HepG2 (cell line): Measurements from ENCODE around the gene PEX10. TPM values are rescaled to one million over a fixed set of nuclear protein-coding genes. Genes with fewer than 3 reads are reported as not detected.

Experiments used
- ARHGAP35 ChIP-seq: sonication (generic); formaldehyde crosslinking; IDR thresholded peaks from 2 replicates; pipeline ENCODE4 v1.9.0; 2022; ENCODE audit warnings: mild to moderate bottlenecking, inconsistent platforms, moderate library complexity, missing genetic modification reagents, borderline replicate concordance
- HHEX ChIP-seq: IDR thresholded peaks from 2 replicates; pipeline ENCODE4 v1.6.1; 2016; ENCODE audit warnings: control low read depth
- POLR2AphosphoS5 ChIP-seq: IDR thresholded peaks from 2 replicates; pipeline ENCODE4 v1.6.1; 2012; ENCODE audit warnings: low read depth, low read length
- SMC3 ChIP-seq: IDR thresholded peaks from 2 replicates; pipeline ENCODE4 v1.6.1; 2011; ENCODE audit warnings: low read length, improper control_type of control experiment
- ZNF30 ChIP-seq: sonication (generic); formaldehyde crosslinking; IDR thresholded peaks from 2 replicates; pipeline ENCODE4 v1.5.0; 2020; ENCODE audit warnings: mild to moderate bottlenecking, missing genetic modification reagents
- ZNF326 ChIP-seq: sonication (generic); formaldehyde crosslinking; IDR thresholded peaks from 2 replicates; pipeline ENCODE4 v1.4.0; 2020; ENCODE audit warnings: missing genetic modification reagents, borderline replicate concordance
- polyA plus RNA-seq, 8 experiments: library from polyadenylated mRNA; depleted of rRNA in 3 of 8; stranded (reverse) in 7 of 8; unstranded in 1 of 8; fragments of >200 nt; fragmentation: Illumina TruSeq in 4 of 8; extraction: Trizol in 4 of 8; gene quantifications; 2 replicates each; pipeline versions ENCODE4 v1.2.1 to v1.2.3, GENCODE V29; 2011 to 2016; ENCODE audit warnings: low read depth in 4 of 8, missing spikeins in 1 of 8, mixed read lengths in 1 of 8; ENCODE audit not compliant: insufficient read depth in 1 of 8
- total RNA-seq, 5 experiments: library from RNA; depleted of rRNA; stranded (reverse); fragments of >200 nt; fragmentation: Illumina TruSeq; extraction: Trizol; gene quantifications; 2 replicates each; pipeline ENCODE4 v1.2.3, GENCODE V29; 2016; ENCODE audit warnings: low read depth in 1 of 5
- TF ChIP-seq, protein P1 (sequence below): fragments of 450-650 bp; IDR thresholded peaks from 2 replicates; pipeline ENCODE4 v1.6.1; 2017; ENCODE audit warnings: mild to moderate bottlenecking
- TF ChIP-seq, protein P2 (sequence below): sonication (generic); formaldehyde crosslinking; IDR thresholded peaks from 2 replicates; pipeline ENCODE4 v1.8.0; 2022; ENCODE audit warnings: mild to moderate bottlenecking, missing genetic modification reagents, borderline replicate concordance
- TF ChIP-seq, protein P3 (sequence below): sonication (generic); formaldehyde crosslinking; IDR thresholded peaks from 2 replicates; pipeline ENCODE4 v1.9.0; 2021; ENCODE audit warnings: missing genetic modification reagents, mild to moderate bottlenecking, borderline replicate concordance
- TF ChIP-seq, protein P4 (sequence below): sonication (generic); formaldehyde crosslinking; IDR thresholded peaks from 2 replicates; pipeline ENCODE4 v1.5.1; 2020; ENCODE audit warnings: mild to moderate bottlenecking, missing genetic modification reagents
- TF ChIP-seq, protein P5 (sequence below): sonication (generic); formaldehyde crosslinking; IDR thresholded peaks from 2 replicates; pipeline ENCODE4 v1.9.0; 2021; ENCODE audit warnings: missing genetic modification reagents, borderline replicate concordance
- TF ChIP-seq, protein P6 (sequence below): sonication (generic); formaldehyde crosslinking; IDR thresholded peaks from 2 replicates; pipeline ENCODE4 v1.4.0; 2020; ENCODE audit warnings: missing genetic modification reagents, borderline replicate concordance
- TF ChIP-seq, protein P7 (sequence below): sonication (generic); formaldehyde crosslinking; IDR thresholded peaks from 2 replicates; pipeline ENCODE4 v1.5.0; 2020; ENCODE audit warnings: missing genetic modification reagents

PEX10 gene
- total and polyA plus RNA-seq, 2 of the 13 experiments (the other 11 are each of a cell fraction or from before 2014, with no cell fraction given), result 16.1 to 39.6 TPM

DNA sequence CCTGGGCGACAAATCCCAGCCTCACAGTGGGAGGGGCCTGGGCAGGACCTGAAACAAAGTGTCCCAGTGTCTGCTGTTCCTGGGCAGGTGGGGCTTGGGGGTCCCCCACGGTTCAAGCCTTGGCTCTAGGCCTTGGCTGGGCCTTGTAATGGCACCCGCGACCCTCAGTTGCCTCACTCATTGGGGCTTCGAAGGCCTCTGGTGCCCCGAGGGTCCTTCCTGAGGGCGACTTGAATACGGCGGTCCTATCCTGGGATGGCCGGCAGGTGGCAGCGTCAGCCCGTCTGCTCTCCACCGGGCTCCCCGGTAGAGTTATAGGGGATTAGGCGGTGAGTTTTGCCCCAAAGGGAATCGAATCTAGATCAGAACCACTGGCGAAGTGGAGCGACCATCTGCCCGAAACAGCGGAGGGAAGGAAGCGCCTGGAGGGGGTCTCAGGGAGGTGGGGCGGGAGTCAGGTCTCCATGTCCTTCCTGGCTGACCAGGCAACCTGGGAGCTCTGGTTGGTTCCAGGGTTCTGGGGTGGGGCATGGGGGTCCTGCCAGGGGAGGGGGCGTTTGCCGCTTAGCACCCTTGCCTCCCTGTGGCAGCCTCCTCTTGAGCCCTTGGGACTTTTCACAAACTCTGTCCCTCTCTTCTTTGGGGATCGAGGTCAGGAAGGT is 2.1 kb upstream of the PEX10 start (continued):
- TF ChIP-seq, protein P1, sequence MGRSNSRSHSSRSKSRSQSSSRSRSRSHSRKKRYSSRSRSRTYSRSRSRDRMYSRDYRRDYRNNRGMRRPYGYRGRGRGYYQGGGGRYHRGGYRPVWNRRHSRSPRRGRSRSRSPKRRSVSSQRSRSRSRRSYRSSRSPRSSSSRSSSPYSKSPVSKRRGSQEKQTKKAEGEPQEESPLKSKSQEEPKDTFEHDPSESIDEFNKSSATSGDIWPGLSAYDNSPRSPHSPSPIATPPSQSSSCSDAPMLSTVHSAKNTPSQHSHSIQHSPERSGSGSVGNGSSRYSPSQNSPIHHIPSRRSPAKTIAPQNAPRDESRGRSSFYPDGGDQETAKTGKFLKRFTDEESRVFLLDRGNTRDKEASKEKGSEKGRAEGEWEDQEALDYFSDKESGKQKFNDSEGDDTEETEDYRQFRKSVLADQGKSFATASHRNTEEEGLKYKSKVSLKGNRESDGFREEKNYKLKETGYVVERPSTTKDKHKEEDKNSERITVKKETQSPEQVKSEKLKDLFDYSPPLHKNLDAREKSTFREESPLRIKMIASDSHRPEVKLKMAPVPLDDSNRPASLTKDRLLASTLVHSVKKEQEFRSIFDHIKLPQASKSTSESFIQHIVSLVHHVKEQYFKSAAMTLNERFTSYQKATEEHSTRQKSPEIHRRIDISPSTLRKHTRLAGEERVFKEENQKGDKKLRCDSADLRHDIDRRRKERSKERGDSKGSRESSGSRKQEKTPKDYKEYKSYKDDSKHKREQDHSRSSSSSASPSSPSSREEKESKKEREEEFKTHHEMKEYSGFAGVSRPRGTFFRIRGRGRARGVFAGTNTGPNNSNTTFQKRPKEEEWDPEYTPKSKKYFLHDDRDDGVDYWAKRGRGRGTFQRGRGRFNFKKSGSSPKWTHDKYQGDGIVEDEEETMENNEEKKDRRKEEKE, result no peak
- TF ChIP-seq ZNF30 (CRISPR knock-in tag) (no peak), POLR2AphosphoS5 (peak; percentile 35; the same call in 1 of the 2 replicates), ZNF326 (CRISPR knock-in tag) (peak; percentile 77; the same call in 1 of the 2 replicates), HHEX (CRISPR knock-in tag) (no peak), ARHGAP35 (CRISPR knock-in tag) (no peak; the same call in 1 of the 2 replicates), SMC3 (peak; percentile 49; the same call in 1 of the 2 replicates)
- TF ChIP-seq, protein P2, sequence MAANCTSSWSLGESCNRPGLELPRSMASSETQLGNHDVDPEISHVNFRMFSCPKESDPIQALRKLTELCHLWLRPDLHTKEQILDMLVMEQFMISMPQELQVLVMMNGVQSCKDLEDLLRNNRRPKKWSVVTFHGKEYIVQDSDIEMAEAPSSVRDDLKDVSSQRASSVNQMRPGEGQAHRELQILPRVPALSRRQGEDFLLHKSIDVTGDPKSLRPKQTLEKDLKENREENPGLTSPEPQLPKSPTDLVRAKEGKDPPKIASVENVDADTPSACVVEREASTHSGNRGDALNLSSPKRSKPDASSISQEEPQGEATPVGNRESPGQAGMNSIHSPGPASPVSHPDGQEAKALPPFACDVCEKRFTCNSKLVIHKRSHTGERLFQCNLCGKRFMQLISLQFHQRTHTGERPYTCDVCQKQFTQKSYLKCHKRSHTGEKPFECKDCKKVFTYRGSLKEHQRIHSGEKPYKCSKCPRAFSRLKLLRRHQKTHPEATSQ (CRISPR knock-in tag), result no peak
- TF ChIP-seq, protein P3, sequence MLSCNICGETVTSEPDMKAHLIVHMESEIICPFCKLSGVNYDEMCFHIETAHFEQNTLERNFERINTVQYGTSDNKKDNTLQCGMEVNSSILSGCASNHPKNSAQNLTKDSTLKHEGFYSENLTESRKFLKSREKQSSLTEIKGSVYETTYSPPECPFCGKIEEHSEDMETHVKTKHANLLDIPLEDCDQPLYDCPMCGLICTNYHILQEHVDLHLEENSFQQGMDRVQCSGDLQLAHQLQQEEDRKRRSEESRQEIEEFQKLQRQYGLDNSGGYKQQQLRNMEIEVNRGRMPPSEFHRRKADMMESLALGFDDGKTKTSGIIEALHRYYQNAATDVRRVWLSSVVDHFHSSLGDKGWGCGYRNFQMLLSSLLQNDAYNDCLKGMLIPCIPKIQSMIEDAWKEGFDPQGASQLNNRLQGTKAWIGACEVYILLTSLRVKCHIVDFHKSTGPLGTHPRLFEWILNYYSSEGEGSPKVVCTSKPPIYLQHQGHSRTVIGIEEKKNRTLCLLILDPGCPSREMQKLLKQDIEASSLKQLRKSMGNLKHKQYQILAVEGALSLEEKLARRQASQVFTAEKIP, result no peak
- TF ChIP-seq, protein P4, sequence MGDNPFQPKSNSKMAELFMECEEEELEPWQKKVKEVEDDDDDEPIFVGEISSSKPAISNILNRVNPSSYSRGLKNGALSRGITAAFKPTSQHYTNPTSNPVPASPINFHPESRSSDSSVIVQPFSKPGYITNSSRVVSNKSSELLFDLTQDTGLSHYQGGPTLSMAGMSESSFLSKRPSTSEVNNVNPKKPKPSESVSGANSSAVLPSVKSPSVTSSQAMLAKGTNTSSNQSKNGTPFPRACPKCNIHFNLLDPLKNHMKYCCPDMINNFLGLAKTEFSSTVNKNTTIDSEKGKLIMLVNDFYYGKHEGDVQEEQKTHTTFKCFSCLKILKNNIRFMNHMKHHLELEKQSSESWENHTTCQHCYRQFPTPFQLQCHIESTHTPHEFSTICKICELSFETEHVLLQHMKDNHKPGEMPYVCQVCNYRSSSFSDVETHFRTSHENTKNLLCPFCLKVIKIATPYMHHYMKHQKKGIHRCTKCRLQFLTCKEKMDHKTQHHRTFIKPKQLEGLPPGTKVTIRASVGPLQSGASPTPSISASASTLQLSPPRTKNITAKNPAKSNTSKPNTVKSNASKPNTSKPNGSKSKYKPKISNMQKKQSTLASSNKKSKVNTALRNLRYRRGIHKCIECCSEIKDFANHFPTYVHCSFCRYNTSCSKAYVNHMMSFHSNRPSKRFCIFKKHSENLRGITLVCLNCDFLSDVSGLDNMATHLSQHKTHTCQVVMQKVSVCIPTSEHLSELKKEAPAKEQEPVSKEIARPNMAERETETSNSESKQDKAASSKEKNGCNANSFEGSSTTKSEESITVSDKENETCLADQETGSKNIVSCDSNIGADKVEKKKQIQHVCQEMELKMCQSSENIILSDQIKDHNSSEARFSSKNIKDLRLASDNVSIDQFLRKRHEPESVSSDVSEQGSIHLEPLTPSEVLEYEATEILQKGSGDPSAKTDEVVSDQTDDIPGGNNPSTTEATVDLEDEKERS (CRISPR knock-in tag), result 0 out of 2 replicates have a peak, but pooled peaks have one; percentile 37
- TF ChIP-seq, protein P5, sequence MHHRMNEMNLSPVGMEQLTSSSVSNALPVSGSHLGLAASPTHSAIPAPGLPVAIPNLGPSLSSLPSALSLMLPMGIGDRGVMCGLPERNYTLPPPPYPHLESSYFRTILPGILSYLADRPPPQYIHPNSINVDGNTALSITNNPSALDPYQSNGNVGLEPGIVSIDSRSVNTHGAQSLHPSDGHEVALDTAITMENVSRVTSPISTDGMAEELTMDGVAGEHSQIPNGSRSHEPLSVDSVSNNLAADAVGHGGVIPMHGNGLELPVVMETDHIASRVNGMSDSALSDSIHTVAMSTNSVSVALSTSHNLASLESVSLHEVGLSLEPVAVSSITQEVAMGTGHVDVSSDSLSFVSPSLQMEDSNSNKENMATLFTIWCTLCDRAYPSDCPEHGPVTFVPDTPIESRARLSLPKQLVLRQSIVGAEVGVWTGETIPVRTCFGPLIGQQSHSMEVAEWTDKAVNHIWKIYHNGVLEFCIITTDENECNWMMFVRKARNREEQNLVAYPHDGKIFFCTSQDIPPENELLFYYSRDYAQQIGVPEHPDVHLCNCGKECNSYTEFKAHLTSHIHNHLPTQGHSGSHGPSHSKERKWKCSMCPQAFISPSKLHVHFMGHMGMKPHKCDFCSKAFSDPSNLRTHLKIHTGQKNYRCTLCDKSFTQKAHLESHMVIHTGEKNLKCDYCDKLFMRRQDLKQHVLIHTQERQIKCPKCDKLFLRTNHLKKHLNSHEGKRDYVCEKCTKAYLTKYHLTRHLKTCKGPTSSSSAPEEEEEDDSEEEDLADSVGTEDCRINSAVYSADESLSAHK (CRISPR knock-in tag), result no peak
- TF ChIP-seq, protein P6, sequence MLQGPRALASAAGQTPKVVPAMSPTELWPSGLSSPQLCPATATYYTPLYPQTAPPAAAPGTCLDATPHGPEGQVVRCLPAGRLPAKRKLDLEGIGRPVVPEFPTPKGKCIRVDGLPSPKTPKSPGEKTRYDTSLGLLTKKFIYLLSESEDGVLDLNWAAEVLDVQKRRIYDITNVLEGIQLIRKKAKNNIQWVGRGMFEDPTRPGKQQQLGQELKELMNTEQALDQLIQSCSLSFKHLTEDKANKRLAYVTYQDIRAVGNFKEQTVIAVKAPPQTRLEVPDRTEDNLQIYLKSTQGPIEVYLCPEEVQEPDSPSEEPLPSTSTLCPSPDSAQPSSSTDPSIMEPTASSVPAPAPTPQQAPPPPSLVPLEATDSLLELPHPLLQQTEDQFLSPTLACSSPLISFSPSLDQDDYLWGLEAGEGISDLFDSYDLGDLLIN (CRISPR knock-in tag), result no peak
- TF ChIP-seq, protein P7, sequence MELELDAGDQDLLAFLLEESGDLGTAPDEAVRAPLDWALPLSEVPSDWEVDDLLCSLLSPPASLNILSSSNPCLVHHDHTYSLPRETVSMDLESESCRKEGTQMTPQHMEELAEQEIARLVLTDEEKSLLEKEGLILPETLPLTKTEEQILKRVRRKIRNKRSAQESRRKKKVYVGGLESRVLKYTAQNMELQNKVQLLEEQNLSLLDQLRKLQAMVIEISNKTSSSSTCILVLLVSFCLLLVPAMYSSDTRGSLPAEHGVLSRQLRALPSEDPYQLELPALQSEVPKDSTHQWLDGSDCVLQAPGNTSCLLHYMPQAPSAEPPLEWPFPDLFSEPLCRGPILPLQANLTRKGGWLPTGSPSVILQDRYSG (CRISPR knock-in tag), result no peak
